Effector memory CD4-positive, alpha-beta T cell (primary cell): Measurements from ENCODE around the gene ZBTB42.

Experiments used
- DNase-seq, 3 donors: peaks; one replicate each; pipeline ENCODE4 v3.0.0-alpha.2; 2020
- H3K27ac ChIP-seq: 2 replicates; pipeline ENCODE4 v1.7.0; 2013; ENCODE audit warnings: mild to moderate bottlenecking, low read length, moderate library complexity; ENCODE audit not compliant: insufficient read depth, poor library complexity, severe bottlenecking
- H3K27me3 ChIP-seq: replicated peaks from 2 replicates; pipeline ENCODE4 v1.7.0; 2013; ENCODE audit warnings: mild to moderate bottlenecking, low read length; ENCODE audit not compliant: insufficient read depth, control insufficient read depth, poor library complexity, severe bottlenecking
- H3K36me3 ChIP-seq: 2 replicates; pipeline ENCODE4 v1.7.0; 2013; ENCODE audit warnings: mild to moderate bottlenecking, low read length, moderate library complexity; ENCODE audit not compliant: control insufficient read depth, insufficient read depth
- H3K4me1 ChIP-seq: 2 replicates; pipeline ENCODE4 v1.7.0; 2013; ENCODE audit warnings: low read length, mild to moderate bottlenecking; ENCODE audit not compliant: control insufficient read depth, insufficient read depth, poor library complexity, severe bottlenecking
- H3K4me3 ChIP-seq: 2 replicates; pipeline ENCODE4 v1.7.0; 2013; ENCODE audit warnings: low read length, low read depth, mild to moderate bottlenecking; ENCODE audit not compliant: insufficient read depth, poor library complexity, severe bottlenecking
- H3K9me3 ChIP-seq: 2 replicates; pipeline ENCODE4 v1.7.0; 2013; ENCODE audit warnings: mild to moderate bottlenecking, low read length, moderate library complexity; ENCODE audit not compliant: control insufficient read depth

ZBTB42 gene

GRCh38 chr14:104802394-104803184 lies 1.7 kb downstream of the ZBTB42 start:
- H3K4me3 ChIP-seq = no peak overlapping the region
- DNase-seq = no peak
- peaks cover 18% of the 10 kb centered on the region for H3K4me1 ChIP-seq
- H3K27ac ChIP-seq = no peak overlapping the region
- H3K27me3 ChIP-seq = no peaks in the 10 kb centered on the region
- H3K9me3 ChIP-seq = no peaks in the 10 kb centered on the region
- no peaks in the 10 kb centered on the region for H3K36me3 ChIP-seq

GRCh38 chr14:104803280-104803911 lies 2.5 kb downstream of the ZBTB42 start:
- H3K27me3 ChIP-seq = no peaks in the 10 kb centered on the region
- no peak for DNase-seq
- no peaks in the 10 kb centered on the region for H3K36me3 ChIP-seq
- no peaks in the 10 kb centered on the region for H3K9me3 ChIP-seq
- no peak overlapping the region for H3K27ac ChIP-seq
- H3K4me1 ChIP-seq = peaks cover 18% of the 10 kb centered on the region
- H3K4me3 ChIP-seq = no peak overlapping the region

DNA sequence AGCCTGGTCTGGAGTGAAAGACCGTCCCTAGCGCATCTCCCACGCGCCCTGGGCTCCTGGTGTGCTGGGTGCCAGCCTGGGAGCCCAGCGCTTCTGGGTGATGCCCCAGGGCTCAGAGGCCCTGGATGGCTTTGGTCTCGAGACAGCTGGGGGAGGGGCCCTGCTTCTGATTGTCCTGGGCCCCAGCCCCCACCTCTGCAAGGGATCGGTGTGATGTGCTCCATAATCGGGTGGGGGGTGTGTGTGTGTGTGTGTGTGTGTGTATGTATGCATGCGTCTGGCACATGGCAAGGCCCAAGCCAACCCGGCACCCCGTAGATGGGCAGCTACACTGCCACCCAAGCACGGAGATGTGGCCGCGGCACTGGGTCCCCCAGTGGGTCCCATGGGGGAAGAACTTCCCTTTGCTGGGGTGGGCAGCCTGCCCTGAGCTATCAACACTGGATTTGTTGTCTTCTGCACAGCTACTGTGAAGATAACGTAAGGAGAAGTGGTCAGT lies 3.1 kb downstream of the ZBTB42 start:
- no peak for DNase-seq
- Histone ChIP-seq H3K9me3 (no peaks in the 10 kb centered on the region), H3K27ac (no peak overlapping the region), H3K4me1 (peaks cover 18% of the 10 kb centered on the region), H3K36me3 (no peaks in the 10 kb centered on the region), H3K4me3 (no peak overlapping the region), H3K27me3 (no peaks in the 10 kb centered on the region)

DNA sequence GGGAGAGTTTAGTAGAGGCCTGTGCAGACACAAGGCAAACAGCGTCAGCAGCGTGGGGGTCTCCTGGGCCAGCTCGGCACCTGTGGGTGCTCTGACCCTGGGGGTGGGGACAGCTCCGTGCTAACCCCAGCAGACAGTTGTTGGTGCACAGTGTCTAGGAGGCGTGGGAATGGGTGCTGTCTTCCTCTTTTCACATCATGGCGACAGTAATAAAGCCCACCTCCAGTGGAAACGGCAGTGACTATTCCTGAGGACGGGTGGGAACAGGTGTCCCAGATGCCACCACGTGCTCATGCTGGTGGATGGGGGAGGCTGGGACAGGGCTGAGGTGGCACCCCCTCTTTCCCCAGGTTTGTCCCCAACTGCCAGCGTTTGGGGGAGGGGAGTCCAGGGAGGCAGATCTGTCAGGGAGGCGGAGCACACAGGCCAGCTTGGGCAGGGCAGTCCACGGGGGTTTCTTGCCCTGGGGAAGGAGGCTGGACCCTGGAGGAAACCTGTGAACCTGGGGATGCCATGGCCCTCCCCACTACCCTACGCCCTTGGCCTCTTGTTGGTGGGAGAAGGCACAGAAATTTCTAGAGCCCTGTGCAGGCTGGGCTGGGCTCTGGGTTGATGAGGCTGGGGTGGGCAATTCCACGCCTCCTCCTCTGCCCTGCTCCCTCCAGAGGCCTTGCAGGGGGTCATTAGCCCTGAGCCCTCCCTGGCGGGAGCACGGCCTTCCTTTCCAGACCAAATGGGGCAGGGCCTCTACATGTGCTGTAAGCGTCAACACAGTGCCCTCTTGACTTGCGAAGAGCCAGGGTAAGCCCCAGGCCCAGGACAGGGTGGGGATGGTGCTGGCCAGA lies 3.8 kb downstream of the ZBTB42 start:
- H3K4me3 ChIP-seq = no peak overlapping the region
- H3K4me1 ChIP-seq = peaks cover 18% of the 10 kb centered on the region
- no peaks in the 10 kb centered on the region for H3K27me3 ChIP-seq
- H3K36me3 ChIP-seq = no peaks in the 10 kb centered on the region
- H3K27ac ChIP-seq = no peak overlapping the region
- DNase-seq = no peak
- H3K9me3 ChIP-seq = no peaks in the 10 kb centered on the region

GRCh38 chr14:104805326-104805678 lies 4.4 kb downstream of the ZBTB42 start:
- no peak overlapping the region for H3K27ac ChIP-seq
- DNase-seq = no peak
- H3K4me1 ChIP-seq = peaks cover 18% of the 10 kb centered on the region

GRCh38 chr14:104805941-104806624 lies 5.2 kb downstream of the ZBTB42 start:
- no peak for DNase-seq
- Histone ChIP-seq H3K27me3 (no peaks in the 10 kb centered on the region), H3K9me3 (no peaks in the 10 kb centered on the region), H3K4me1 (peaks cover 16% of the 10 kb centered on the region), H3K4me3 (no peak overlapping the region), H3K36me3 (no peaks in the 10 kb centered on the region), H3K27ac (no peak overlapping the region)

More at GRCh38 chr14:104805326-104805678, 4.4 kb downstream of the ZBTB42 start:
- Histone ChIP-seq H3K9me3 (no peaks in the 10 kb centered on the region), H3K36me3 (no peaks in the 10 kb centered on the region), H3K4me3 (no peak overlapping the region), H3K27me3 (no peaks in the 10 kb centered on the region)

GRCh38 chr14:104806625-104807465 lies 5.9 kb downstream of the ZBTB42 start:
- Histone ChIP-seq H3K36me3 (no peaks in the 10 kb centered on the region), H3K27ac (no peak overlapping the region), H3K27me3 (no peaks in the 10 kb centered on the region), H3K9me3 (no peaks in the 10 kb centered on the region), H3K4me1 (peaks cover 9% of the 10 kb centered on the region), H3K4me3 (no peak overlapping the region)
- no peak for DNase-seq

- no peak for DNase-seq
- H3K36me3 ChIP-seq = no peaks in the 10 kb centered on the region
- no peaks in the 10 kb centered on the region for H3K4me1 ChIP-seq
- H3K27me3 ChIP-seq = no peaks in the 10 kb centered on the region
- no peaks in the 10 kb centered on the region for H3K9me3 ChIP-seq
- H3K27ac ChIP-seq = no peak overlapping the region
- no peak overlapping the region for H3K4me3 ChIP-seq
These were observed 7.6 kb downstream of the ZBTB42 start for GRCh38 chr14:104808456-104808855.

- Histone ChIP-seq H3K9me3 (no peaks in the 10 kb centered on the region), H3K27ac (no peak overlapping the region), H3K4me1 (peaks cover 5% of the 10 kb centered on the region), H3K4me3 (no peak overlapping the region), H3K36me3 (no peaks in the 10 kb centered on the region), H3K27me3 (no peaks in the 10 kb centered on the region)
- no peak for DNase-seq
These were observed 9.4 kb downstream of the ZBTB42 start for GRCh38 chr14:104810316-104810715.
